Hepatocyte (in vitro differentiated cells): Measurements from ENCODE around the gene TMEM203. TPM values are rescaled to one million over a fixed set of nuclear protein-coding genes. Genes with fewer than 3 reads are reported as not detected.
A peak's percentile ranks its signal among the peaks of the same experiment; 100 is the strongest.

Experiments used
- DNase-seq: peaks from one replicate; pipeline ENCODE4 v3.0.0-alpha.2; 2016; ENCODE audit warnings: low spot score
- H2AFZ ChIP-seq: fragments of 200-600 bp; sonication (generic); 2 replicates; pipeline ENCODE4 v1.6.0; 2016; ENCODE audit warnings: antibody characterized with exemption, mild to moderate bottlenecking
- H3K27ac ChIP-seq: fragments of 200-600 bp; sonication (generic); 2 replicates; pipeline ENCODE4 v1.5.1; 2016; ENCODE audit warnings: mild to moderate bottlenecking
- H3K27me3 ChIP-seq: fragments of 200-600 bp; sonication (generic); 2 replicates; pipeline ENCODE4 v1.6.1; 2016
- H3K36me3 ChIP-seq: fragments of 200-600 bp; sonication (generic); replicated peaks from 2 replicates; pipeline ENCODE4 v1.5.1; 2016; ENCODE audit warnings: low read depth; ENCODE audit not compliant: insufficient read depth
- H3K4me1 ChIP-seq: fragments of 200-600 bp; sonication (generic); 2 replicates; pipeline ENCODE4 v1.5.1; 2016; ENCODE audit warnings: mild to moderate bottlenecking, moderate library complexity; ENCODE audit not compliant: insufficient read depth
- H3K4me2 ChIP-seq: fragments of 200-600 bp; sonication (generic); 2 replicates; pipeline ENCODE4 v1.6.0; 2016
- H3K4me3 ChIP-seq: fragments of 200-600 bp; sonication (generic); 2 replicates; pipeline ENCODE4 v1.5.1; 2016; ENCODE audit warnings: mild to moderate bottlenecking
- H3K79me2 ChIP-seq: fragments of 200-600 bp; sonication (generic); 2 replicates; pipeline ENCODE4 v1.6.0; 2017; ENCODE audit warnings: mild to moderate bottlenecking
- H3K9me2 ChIP-seq: fragments of 200-600 bp; sonication (generic); replicated peaks from 2 replicates; pipeline ENCODE4 v1.6.0; 2017; ENCODE audit warnings: mild to moderate bottlenecking; ENCODE audit not compliant: insufficient read depth
- H3K9me3 ChIP-seq: fragments of 200-600 bp; sonication (generic); 2 replicates; pipeline ENCODE4 v1.5.1; 2016; ENCODE audit warnings: low read depth, mild to moderate bottlenecking
- H4K20me1 ChIP-seq: fragments of 200-600 bp; sonication (generic); 2 replicates; pipeline ENCODE4 v1.6.0; 2016; ENCODE audit warnings: mild to moderate bottlenecking; ENCODE audit not compliant: insufficient read depth, poor library complexity, severe bottlenecking
- EZH2 ChIP-seq: fragments of 200-600 bp; sonication (generic); IDR thresholded peaks from 2 replicates; pipeline ENCODE4 v1.6.1; 2016; ENCODE audit warnings: antibody characterized with exemption, mild to moderate bottlenecking, borderline replicate concordance
- EZH2phosphoT487 ChIP-seq: fragments of 200-600 bp; sonication (generic); IDR thresholded peaks from one replicate; pipeline ENCODE4 v1.6.1; 2018; ENCODE audit warnings: antibody characterized with exemption, mild to moderate bottlenecking, low read depth, moderate library complexity; ENCODE audit not compliant: unreplicated experiment, severe bottlenecking
- WGBS: methylation state at CpG from one replicate; pipeline ENCODE4 v1.1.6; 2016; ENCODE audit warnings: low lambda C conversion rate; ENCODE audit errors: missing lambda C conversion rate; 5-methylcytosine and 5-hydroxymethylcytosine counted together
- polyA plus RNA-seq: library from polyadenylated mRNA; unstranded; fragments of >200 nt; fragmentation: Nextera tagmentation; extraction: Ambion mirVana; gene quantifications from 2 replicates; pipeline ENCODE4 v1.2.1, GENCODE V29; 2016
- total RNA-seq: library from RNA; depleted of rRNA; stranded (reverse); fragments of >200 nt; gene quantifications from 2 replicates; pipeline ENCODE4 v1.2.3, GENCODE V29; 2014
- TF ChIP-seq, protein P1 (sequence below): fragments of 200-600 bp; sonication (generic); IDR thresholded peaks from 2 replicates; pipeline ENCODE4 v1.5.1; 2016; ENCODE audit warnings: antibody characterized with exemption, mild to moderate bottlenecking; ENCODE audit not compliant: poor library complexity

Gene TMEM203
- total and polyA plus RNA-seq, 2 experiments from 2014 or later: 37.6 to 60.7 TPM

DNA sequence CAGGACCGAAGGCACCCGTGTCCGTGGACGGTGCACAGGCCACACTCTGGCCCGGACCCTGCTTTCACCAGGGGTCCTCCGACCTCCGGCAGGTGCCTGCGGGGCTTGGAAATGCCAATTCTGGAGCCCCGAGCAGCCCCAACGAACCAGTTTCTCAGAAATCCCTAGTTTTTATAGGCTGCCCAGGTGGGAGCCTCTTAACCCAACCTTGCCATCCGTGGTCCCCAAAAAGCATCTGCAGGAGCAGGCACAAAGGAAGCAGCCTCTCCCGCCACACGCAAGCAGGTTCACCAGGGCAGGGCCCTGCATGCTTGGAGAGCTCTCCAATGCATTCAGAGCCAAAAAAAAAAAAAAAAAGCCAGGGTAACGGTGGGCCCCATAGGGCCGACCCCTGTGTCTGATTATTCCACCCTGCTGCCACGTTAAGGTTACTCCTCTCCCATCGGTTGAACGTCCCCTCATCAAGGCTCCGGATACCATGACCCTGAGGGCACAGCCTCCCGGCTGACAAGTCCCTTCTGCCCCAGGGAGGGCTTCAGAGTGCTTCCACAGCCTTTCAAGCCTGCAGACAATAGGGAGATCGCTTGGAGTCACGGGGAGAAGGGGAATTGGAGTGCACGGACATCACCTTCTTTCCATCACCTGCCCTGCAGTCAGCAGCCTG, 4.1 kb downstream of the TMEM203 start:
- 25% methylated on average over 23 of the region's 23 CpGs for WGBS
- TF ChIP-seq, protein P1, sequence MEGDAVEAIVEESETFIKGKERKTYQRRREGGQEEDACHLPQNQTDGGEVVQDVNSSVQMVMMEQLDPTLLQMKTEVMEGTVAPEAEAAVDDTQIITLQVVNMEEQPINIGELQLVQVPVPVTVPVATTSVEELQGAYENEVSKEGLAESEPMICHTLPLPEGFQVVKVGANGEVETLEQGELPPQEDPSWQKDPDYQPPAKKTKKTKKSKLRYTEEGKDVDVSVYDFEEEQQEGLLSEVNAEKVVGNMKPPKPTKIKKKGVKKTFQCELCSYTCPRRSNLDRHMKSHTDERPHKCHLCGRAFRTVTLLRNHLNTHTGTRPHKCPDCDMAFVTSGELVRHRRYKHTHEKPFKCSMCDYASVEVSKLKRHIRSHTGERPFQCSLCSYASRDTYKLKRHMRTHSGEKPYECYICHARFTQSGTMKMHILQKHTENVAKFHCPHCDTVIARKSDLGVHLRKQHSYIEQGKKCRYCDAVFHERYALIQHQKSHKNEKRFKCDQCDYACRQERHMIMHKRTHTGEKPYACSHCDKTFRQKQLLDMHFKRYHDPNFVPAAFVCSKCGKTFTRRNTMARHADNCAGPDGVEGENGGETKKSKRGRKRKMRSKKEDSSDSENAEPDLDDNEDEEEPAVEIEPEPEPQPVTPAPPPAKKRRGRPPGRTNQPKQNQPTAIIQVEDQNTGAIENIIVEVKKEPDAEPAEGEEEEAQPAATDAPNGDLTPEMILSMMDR: no peak
- no peak for TF ChIP-seq EZH2
- no peak for TF ChIP-seq EZH2phosphoT487
- Histone ChIP-seq H3K9me2 (no peaks in the 10 kb centered on the region), H3K79me2 (peaks cover 82% of the 10 kb centered on the region), H3K27ac (peak overlapping the region; percentile 78), H4K20me1 (peaks cover 31% of the 10 kb centered on the region), H3K4me1 (peaks cover 48% of the 10 kb centered on the region), H3K27me3 (no peaks in the 10 kb centered on the region), H3K4me2 (peak overlapping the region; percentile 87), H3K36me3 (no peaks in the 10 kb centered on the region), H3K9me3 (no peaks in the 10 kb centered on the region), H3K4me3 (peak overlapping the region; percentile 30), H2AFZ (no peak overlapping the region)
- no peak for DNase-seq

DNA sequence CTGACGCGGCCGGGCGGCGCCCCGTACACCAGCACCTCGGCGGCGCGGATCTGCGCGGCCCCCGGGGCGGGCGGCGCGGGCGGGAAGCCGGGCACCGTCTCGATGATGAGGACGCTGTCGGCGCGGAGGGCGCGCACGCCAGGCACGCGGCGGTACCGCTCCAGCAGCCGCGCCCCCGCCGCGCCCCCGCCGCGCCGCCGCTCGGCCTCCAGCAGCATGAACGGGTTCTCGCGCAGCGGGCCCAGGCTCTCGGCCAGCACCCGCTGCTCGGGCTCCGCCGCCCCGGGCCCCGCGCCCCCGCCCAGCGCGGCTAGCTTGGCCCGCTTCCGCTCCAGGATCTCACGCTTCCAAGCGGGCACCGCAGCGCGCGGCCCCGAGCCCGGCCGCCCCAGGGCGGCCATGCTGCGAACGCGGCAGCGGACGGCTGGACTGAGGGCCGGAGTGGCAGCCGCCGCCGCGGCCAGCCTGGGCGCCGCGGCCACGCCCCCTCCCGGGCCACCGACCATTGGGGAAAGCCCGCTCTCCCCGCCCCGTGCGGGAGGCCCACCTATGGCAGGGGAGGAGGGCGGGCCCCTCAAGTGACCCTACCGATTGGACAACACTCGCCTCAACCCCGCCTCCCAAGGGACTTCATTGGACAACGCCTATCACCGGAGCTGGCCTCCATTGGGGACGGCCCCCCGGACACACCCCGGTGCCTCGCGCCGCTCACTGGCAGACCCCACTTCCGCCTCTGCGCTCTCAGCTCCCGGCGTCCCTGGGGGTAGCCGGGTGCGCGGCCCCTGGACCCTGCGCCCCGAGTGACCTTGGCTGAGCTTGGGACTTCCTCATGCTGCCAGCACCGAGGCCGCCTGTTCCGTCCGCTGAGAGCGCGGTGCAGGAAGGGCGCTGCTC, 4.9 kb downstream of the TMEM203 start, which contains the start of gene TPRN:
TSS of gene TPRN (minus strand) at position 431 of the 894 bp plus-strand sequence. CDS start at position 401, 30 bp downstream.
- Histone ChIP-seq H3K27ac (peak within 1 kb of the TSS; percentile 78), H3K36me3 (no peaks in the 10 kb centered on the region), H3K4me2 (peak within 1 kb of the TSS; percentile 99), H3K27me3 (no peaks in the 10 kb centered on the region), H3K9me2 (no peaks in the 10 kb centered on the region), H3K4me1 (peaks cover 51% of the 10 kb centered on the region), H3K9me3 (no peaks in the 10 kb centered on the region), H4K20me1 (peaks cover 39% of the 10 kb centered on the region), H3K4me3 (peak within 1 kb of the TSS; percentile 47), H2AFZ (no peak within 1 kb of the TSS), H3K79me2 (peaks cover 82% of the 10 kb centered on the region)
- WGBS: 2% methylated on average over 41 of the region's 118 CpGs
- no peak for TF ChIP-seq EZH2phosphoT487
- TF ChIP-seq, protein P1: no peak
- no peak for TF ChIP-seq EZH2
- peak; percentile 100 for DNase-seq

DNA sequence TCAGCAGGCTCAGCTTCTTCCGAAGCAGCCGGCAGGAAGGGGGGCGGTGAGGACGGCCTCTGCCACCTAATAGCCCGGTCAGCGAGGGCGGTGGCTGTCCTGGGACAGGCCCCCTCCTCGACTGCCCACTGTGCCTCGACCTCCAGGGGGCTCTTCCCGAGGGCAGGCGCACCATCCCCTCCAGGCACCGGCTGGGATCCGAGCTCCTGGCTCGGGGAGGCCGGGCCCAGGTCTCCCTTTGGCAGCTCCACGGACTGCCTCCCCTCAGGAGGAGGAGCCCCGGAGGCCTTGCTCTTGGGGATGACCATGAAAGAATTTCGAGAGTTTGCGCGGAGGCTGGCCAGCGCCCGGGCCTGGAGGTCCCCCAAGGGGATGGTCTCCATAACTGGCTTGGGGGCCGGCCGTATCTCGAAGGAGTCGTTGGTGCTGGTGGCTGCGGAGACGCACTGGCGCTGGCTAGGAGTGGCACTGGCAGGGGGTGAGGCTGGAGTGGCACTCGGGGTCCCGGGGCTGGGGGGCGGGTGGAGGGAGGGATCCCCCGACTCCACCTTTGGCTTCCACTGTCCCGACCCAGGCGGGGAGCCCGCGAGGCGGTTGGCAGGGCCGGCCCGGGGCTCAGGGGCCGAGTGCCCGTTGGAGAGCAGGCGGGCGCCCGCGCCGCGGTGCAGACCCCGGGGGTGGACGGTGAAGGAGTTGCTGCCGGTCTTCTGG, 5.9 kb downstream of the TMEM203 start:
- Histone ChIP-seq H3K27me3 (no peaks in the 10 kb centered on the region), H2AFZ (no peak overlapping the region), H3K79me2 (peaks cover 85% of the 10 kb centered on the region), H3K4me1 (peaks cover 58% of the 10 kb centered on the region), H3K9me2 (no peaks in the 10 kb centered on the region), H3K4me3 (peak overlapping the region; percentile 36), H4K20me1 (peaks cover 49% of the 10 kb centered on the region), H3K4me2 (peak overlapping the region; percentile 99), H3K9me3 (no peaks in the 10 kb centered on the region), H3K36me3 (no peaks in the 10 kb centered on the region), H3K27ac (peak overlapping the region; percentile 74)
- TF ChIP-seq, protein P1: no peak
- TF ChIP-seq EZH2phosphoT487: no peak
- no peak for TF ChIP-seq EZH2
- peak; percentile 46 for DNase-seq
- 26% methylated on average over 28 of the region's 51 CpGs for WGBS
